ENCODE measurements around the gene KLKB1.

- TF ChIP-seq CTCF (conservative IDR thresholded peaks at IDR 0.05 in 1 of 2, IDR thresholded peaks at IDR 0.05 in 1 of 2; ENCODE audit: low read depth in 1 of 2, low read length in 2 of 2) (no peak), EZH2 (IDR thresholded peaks at IDR 0.05; ENCODE audit: low read length, missing control alignments) (no peak)
Observed at GRCh38 chr4:186258216-186258811, 31.0 kb downstream of the KLKB1 start.

Measured in fibroblast of lung (primary cell).